K562 (cell line): ENCODE data around the gene ANKRD34A. TPM values are rescaled to one million over a fixed set of nuclear protein-coding genes. Genes with fewer than 3 reads are reported as not detected.
A peak's percentile ranks its signal among the peaks of the same experiment; 100 is the strongest.

Source experiments
- BMI1 ChIP-seq: fragments of 150-350 bp; IDR thresholded peaks from 2 replicates; pipeline ENCODE4 v1.6.1; 2014; ENCODE audit warnings: low read length
- E2F1 ChIP-seq: sonication (generic); formaldehyde crosslinking; IDR thresholded peaks from 2 replicates; pipeline ENCODE4 v1.8.1; 2023; ENCODE audit warnings: mild to moderate bottlenecking, missing genetic modification reagents, moderate library complexity
- EP400 ChIP-seq: fragments of 450-650 bp; IDR thresholded peaks from 2 replicates; pipeline ENCODE4 v1.6.1; 2017; ENCODE audit warnings: antibody characterized with exemption, mild to moderate bottlenecking, moderate library complexity
- EZH2 ChIP-seq: IDR thresholded peaks from 2 replicates; pipeline ENCODE4 v1.6.1; 2012; ENCODE audit warnings: low read depth, mild to moderate bottlenecking, inconsistent platforms, low read length, borderline replicate concordance
- GTF2A2 ChIP-seq: IDR thresholded peaks from 2 replicates; pipeline ENCODE4 v1.6.1; 2016; ENCODE audit warnings: mild to moderate bottlenecking, missing genetic modification characterization, missing compliant biosample characterization
- IRF2 ChIP-seq: sonication (generic); formaldehyde crosslinking; IDR thresholded peaks from 2 replicates; pipeline ENCODE4 v1.8.1; 2022; ENCODE audit warnings: mild to moderate bottlenecking, missing genetic modification reagents
- NFIX ChIP-seq: fragments of 250-450 bp; sonication (Bioruptor Pico); IDR thresholded peaks from 2 replicates; pipeline ENCODE4 v1.4.0; 2020; ENCODE audit warnings: low read depth, mild to moderate bottlenecking, moderate library complexity
- RBFOX2 ChIP-seq: fragments of 200-400 bp; formaldehyde crosslinking; IDR thresholded peaks from 2 replicates; pipeline ENCODE4 v1.6.1; 2017; ENCODE audit warnings: low read depth, mild to moderate bottlenecking, low read length, moderate library complexity
- SMAD2 ChIP-seq: fragments of 150-350 bp; IDR thresholded peaks from 2 replicates; pipeline ENCODE4 v1.6.1; 2014; ENCODE audit warnings: low read depth, mild to moderate bottlenecking, low read length
- SMAD3 ChIP-seq: fragments of 450-650 bp; formaldehyde crosslinking; conservative IDR thresholded peaks from 2 replicates; pipeline ENCODE4 v1.4.0; 2020; ENCODE audit warnings: mild to moderate bottlenecking
- SNIP1 ChIP-seq: fragments of 450-650 bp; IDR thresholded peaks from 2 replicates; pipeline ENCODE4 v1.7.1; 2017; ENCODE audit warnings: low read depth, mild to moderate bottlenecking
- STAT5A ChIP-seq: IDR thresholded peaks from 2 replicates; pipeline ENCODE4 v1.6.1; 2012; ENCODE audit warnings: low read length, inconsistent platforms, borderline replicate concordance
- TAF1 ChIP-seq: IDR thresholded peaks from 2 replicates; pipeline ENCODE4 v1.6.1; 2011; ENCODE audit warnings: mild to moderate bottlenecking, low read length, moderate library complexity; ENCODE audit not compliant: insufficient read depth, control insufficient read depth, severe bottlenecking; ENCODE audit errors: extremely low read depth
- ZBTB40 ChIP-seq, 2 experiments: fragments of 450-650 bp in 1 of 2; sonication (generic) in 1 of 2; formaldehyde crosslinking in 1 of 2; IDR thresholded peaks; 2 replicates each; pipeline versions ENCODE4 v1.7.1 to v1.9.0; 2016 to 2022; ENCODE audit warnings: inconsistent platforms in 1 of 2, mild to moderate bottlenecking in 1 of 2, missing genetic modification reagents in 1 of 2
- ZEB2 ChIP-seq: fragments of 450-650 bp; IDR thresholded peaks from 2 replicates; pipeline ENCODE4 v1.6.1; 2016
- ZNF277 ChIP-seq: fragments of 250-450 bp; sonication (Bioruptor Pico); IDR thresholded peaks from 2 replicates; pipeline ENCODE4 v1.8.0; 2022; ENCODE audit warnings: inconsistent platforms, mild to moderate bottlenecking, moderate library complexity, borderline replicate concordance
- ZNF41 ChIP-seq: fragments of 250-450 bp; sonication (Bioruptor Pico); conservative IDR thresholded peaks from 2 replicates; pipeline ENCODE4 v1.4.0; 2020; ENCODE audit warnings: mild to moderate bottlenecking
- polyA plus RNA-seq, 8 experiments: library from polyadenylated mRNA; depleted of rRNA in 4 of 8; stranded (reverse) in 5 of 8; unstranded in 3 of 8; fragments of >200 nt; fragmentation: Nextera tagmentation in 2 of 8; fragmentation: Illumina TruSeq in 1 of 8; extraction: Ambion mirVana in 2 of 8; extraction: Trizol in 1 of 8; gene quantifications; 2 replicates each; pipeline versions ENCODE4 v1.2.1 to v1.2.3, GENCODE V29; 2011 to 2014; ENCODE audit warnings: inconsistent platforms in 1 of 8, missing spikeins in 1 of 8
- total RNA-seq, 7 experiments: library from RNA; depleted of rRNA in 6 of 7; stranded (reverse); fragments of >200 nt in 6 of 7; fragmentation: Illumina TruSeq in 2 of 7; extraction: Trizol in 2 of 7; gene quantifications; 2 replicates each; pipeline versions ENCODE4 v1.2.1 to v1.2.3, GENCODE V29; 2011 to 2021; ENCODE audit warnings: low replicate concordance in 1 of 7

The ANKRD34A gene
- total and polyA plus RNA-seq, 9 of the 15 experiments (the other 6 are each of a cell fraction or from before 2014, with no cell fraction given): 0.06 to 1.6 (median 0.43) TPM

GRCh38 chr1:146012703-146013558, 48.6 kb upstream of the ANKRD34A start (continued):
- TF ChIP-seq BMI1 (no peak), NFIX (no peak), ZEB2 (no peak), SMAD2 (no peak), TAF1 (no peak), IRF2 (CRISPR knock-in tag) (no peak), ZBTB40 (IDR thresholded peaks at IDR 0.05) (no peak), ZBTB40 (CRISPR knock-in tag; IDR thresholded peaks at IDR 0.05) (no peak), RBFOX2 (no peak), GTF2A2 (tag) (no peak), ZNF41 (CRISPR knock-in tag) (no peak), SMAD3 (CRISPR knock-in tag) (no peak), E2F1 (CRISPR knock-in tag) (no peak), EP400 (peak; percentile 47), ZNF277 (CRISPR knock-in tag) (no peak), STAT5A (peak; percentile 87), EZH2 (no peak), SNIP1 (no peak)
